Gastrocnemius medialis (tissue), 4 donors: ENCODE measurements around the gene PHF8.

Experiments used
- POLR2A ChIP-seq, 2 donors: fragments of 450-650 bp; IDR thresholded peaks; one replicate each; pipeline ENCODE4 v1.6.1; 2017; ENCODE audit warnings: antibody characterized with exemption in 2 of 2, mild to moderate bottlenecking in 2 of 2, moderate library complexity in 2 of 2
- TF ChIP-seq, protein P1 (sequence below), 5 experiments: fragments of 450-650 bp in 3 of 5; fragments of 200-600 bp in 2 of 5; sonication (generic) in 2 of 5; IDR thresholded peaks in 4 of 5; conservative IDR thresholded peaks in 1 of 5; 1 replicate in 4 of 5; 2 replicates in 1 of 5; pipeline ENCODE4 v1.5.1; 2016 to 2019; ENCODE audit warnings: antibody characterized with exemption in 5 of 5, mild to moderate bottlenecking in 3 of 5, moderate library complexity in 3 of 5

DNA sequence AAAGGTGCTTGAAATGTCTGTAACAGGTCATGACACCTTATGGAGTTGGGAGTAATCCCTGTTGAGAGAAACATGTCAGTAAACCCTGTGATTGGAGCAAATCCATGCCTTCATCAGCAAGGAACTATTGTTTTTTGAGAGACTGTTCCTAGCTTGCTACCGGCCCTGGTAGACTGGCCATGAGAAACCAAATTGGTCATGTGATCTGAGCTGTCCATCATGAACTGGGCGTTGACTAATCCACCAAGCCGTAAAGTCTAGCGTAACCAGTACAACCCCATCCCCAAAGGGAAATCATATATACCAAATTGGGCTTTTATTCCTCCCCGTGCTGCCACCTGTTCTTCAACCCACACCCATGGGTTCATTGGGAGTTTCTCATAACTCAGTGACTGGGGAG is 143.7 kb downstream of the PHF8 start:
- TF ChIP-seq POLR2A (IDR thresholded peaks at IDR 0.05): no peak
- TF ChIP-seq, protein P1, sequence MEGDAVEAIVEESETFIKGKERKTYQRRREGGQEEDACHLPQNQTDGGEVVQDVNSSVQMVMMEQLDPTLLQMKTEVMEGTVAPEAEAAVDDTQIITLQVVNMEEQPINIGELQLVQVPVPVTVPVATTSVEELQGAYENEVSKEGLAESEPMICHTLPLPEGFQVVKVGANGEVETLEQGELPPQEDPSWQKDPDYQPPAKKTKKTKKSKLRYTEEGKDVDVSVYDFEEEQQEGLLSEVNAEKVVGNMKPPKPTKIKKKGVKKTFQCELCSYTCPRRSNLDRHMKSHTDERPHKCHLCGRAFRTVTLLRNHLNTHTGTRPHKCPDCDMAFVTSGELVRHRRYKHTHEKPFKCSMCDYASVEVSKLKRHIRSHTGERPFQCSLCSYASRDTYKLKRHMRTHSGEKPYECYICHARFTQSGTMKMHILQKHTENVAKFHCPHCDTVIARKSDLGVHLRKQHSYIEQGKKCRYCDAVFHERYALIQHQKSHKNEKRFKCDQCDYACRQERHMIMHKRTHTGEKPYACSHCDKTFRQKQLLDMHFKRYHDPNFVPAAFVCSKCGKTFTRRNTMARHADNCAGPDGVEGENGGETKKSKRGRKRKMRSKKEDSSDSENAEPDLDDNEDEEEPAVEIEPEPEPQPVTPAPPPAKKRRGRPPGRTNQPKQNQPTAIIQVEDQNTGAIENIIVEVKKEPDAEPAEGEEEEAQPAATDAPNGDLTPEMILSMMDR (IDR thresholded peaks at IDR 0.05 in 4 of 5, conservative IDR thresholded peaks at IDR 0.05 in 1 of 5): no peak
